ENCODE results near the gene CYSLTR2.
A peak's percentile ranks its signal among the peaks of the same experiment; 100 is the strongest.

The CYSLTR2 gene

DNA sequence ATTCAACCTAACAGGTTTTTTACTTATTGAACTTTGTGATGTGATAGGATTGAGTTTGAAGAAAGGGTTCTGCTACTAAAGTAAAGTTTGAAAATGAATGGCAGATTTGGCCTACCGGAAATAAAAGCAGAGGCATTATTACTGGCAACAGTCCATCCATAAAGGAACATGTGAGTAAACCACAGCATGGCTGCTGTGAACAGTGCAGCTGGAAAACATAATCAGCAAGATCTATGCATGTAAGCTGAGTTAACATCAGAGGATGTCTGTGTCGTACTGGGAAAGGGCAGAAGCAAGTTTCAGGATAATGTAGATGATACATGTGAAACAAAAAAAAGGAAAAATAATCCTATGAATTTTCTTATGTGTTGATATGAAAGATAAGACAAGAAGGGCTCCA lies 87.6 kb downstream of the CYSLTR2 start:
- no peak for DNase-seq (ENCODE audit: low spot score)

GRCh38 chr13:48746821-48747220 lies 93.1 kb downstream of the CYSLTR2 start:
- no peak for DNase-seq (ENCODE audit: low spot score)

DNA sequence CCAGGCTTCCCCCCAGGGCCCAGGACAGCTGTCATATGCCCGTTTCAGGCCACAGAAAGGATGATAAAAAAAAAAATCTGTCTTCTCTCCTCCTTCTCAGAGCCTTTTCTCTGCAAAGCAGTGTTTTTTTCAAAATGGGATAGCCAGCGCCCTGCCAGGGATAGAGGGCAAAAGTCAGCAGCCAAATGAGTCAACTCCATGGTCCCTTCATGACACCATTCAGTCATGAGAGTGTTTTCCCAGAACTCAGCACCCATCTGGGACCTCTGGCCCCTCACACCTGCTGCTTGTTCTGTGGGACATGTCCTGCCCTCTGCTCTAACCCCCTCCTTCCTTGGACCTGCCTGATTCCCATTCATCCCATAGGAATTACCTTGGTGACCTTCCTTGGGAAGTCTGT lies 95.0 kb downstream of the CYSLTR2 start:
- no peak for DNase-seq (ENCODE audit: low spot score)

DNA sequence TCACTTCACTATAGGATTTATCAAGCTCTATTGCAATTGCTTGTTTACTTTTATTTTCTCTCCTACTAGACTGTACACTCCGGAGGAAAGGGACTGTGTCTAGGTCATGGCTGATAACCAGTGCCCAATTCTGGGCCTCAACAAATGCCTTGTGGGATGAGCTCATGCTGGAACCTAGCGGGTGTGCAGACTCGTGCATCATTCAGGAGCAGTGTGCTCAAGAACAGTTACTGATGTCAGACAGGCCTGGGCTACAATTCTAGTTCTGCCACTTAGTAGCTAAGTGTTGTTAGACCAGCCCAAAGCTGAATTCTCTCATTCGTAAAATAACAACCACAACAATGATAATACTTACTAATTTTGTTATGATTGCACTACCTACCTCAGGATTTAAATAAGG lies 95.4 kb downstream of the CYSLTR2 start:
- no peak for DNase-seq (ENCODE audit: low spot score)

- DNase-seq (ENCODE audit: low spot score), result peak; percentile 60
Observed at GRCh38 chr13:48749699-48750473, 96.2 kb downstream of the CYSLTR2 start.

DNA sequence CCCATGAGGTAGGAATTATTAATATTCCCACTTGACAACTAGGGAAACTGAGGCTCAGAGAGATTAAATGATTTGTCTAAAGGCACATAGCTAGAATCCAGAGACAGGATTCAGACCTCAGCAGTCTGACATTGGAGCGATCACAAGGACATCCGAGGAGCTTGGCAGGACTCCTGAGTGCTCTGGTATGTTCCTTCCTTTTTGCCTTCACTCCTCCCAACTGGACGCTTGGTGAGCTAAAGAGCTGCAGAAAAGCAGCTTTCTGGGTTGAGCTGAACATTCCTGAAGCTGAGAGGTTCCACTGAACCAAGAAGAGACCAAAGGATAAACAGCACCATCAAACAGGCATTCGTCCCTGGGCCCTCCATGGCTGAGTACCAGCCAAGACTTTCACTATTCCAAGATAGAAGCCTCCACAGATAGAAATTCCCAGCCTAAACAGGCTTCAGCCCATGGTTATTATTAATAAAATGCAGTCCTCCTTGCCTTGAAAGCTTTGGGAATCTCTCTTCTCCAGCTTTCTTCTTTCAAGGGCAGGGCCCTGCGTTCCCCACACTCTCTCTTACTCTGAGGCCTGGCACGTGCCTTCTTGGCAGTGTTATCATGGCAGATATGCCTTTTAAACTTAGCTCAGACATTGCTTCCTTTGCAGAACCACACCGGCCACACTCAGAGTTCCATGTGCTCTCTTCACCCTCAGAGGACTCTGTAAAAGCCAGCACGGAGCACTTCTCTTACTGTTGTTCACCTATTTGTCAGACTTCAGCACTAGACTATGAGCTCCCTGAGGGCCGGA lies 97.1 kb downstream of the CYSLTR2 start:
- DNase-seq (ENCODE audit: low spot score), result no peak

DNA sequence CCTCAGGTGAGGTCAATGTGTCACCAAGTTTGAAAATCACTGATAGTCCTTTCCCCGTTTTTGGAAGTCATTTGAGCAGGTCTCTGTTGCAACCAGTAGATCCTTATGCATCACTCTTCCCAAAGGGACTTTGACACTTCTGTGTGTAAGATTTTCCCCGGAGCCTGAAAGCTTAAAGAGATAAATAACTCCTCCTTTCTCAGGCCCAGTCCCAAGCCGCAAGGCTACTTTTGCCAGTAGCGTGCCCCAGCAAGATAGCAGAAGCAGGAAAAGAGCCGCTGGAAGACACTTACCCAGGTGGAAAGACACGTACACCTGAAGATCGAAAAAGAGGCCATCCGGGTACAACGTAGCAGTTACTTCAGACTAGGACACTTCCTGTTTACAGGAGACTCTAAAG lies 106.9 kb downstream of the CYSLTR2 start:
- DNase-seq (ENCODE audit: low spot score), result no peak
